Activated naive CD4-positive, alpha-beta T cell treated with anti-CD3 and anti-CD28 coated beads, Interleukin-2, amount 50 U/mL, for 72 hours (primary cell): ENCODE results near the gene AKAP6. TPM values are rescaled to one million over a fixed set of nuclear protein-coding genes. Genes with fewer than 3 reads are reported as not detected.

ENCODE experiments used
- ATAC-seq, 2 donors: fragments of 150-1000 bp; cut with Tn5 transposase; 2 replicates each; pipeline ENCODE4 v1.10.0; 2021; ENCODE audit warnings: mild to moderate bottlenecking in 2 of 2, moderate library complexity in 2 of 2
- DNase-seq, 2 donors: peaks; one replicate each; pipeline ENCODE4 v3.0.0; 2021 to 2022; ENCODE audit warnings: low spot score in 2 of 2
- H3K27ac Mint-ChIP-seq, 2 donors: one replicate each; pipeline ENCODE4 v1.8.0; 2022; ENCODE audit warnings: mild to moderate bottlenecking in 2 of 2, mixed read lengths in 2 of 2
- H3K36me3 Mint-ChIP-seq, 2 donors: one replicate each; pipeline ENCODE4 v1.8.0; 2022; ENCODE audit warnings: mixed read lengths in 2 of 2
- H3K9me3 Mint-ChIP-seq, 2 donors: one replicate each; pipeline ENCODE4 v1.8.0; 2022; ENCODE audit warnings: mixed read lengths in 2 of 2
- total RNA-seq, 2 donors: library from RNA; stranded (reverse); gene quantifications; one replicate each; pipeline ENCODE4 v1.2.3, GENCODE V29; 2022

Gene AKAP6
- total RNA-seq, result 1 to 10 TPM; 2.5 to 3.3 TPM

GRCh38 chr14:32329146-32329545, at the start of gene AKAP6:
TSS of gene AKAP6 (plus strand) at chr14:32329298. CDS start at chr14:32433494, 104,196 bp downstream.
- H3K27ac Mint-ChIP-seq, result no peak within 1 kb of the TSS
- H3K36me3 Mint-ChIP-seq, result peaks cover 0 to 7% of the 10 kb centered on the region in 2 donors
- ATAC-seq, result no peak
- H3K9me3 Mint-ChIP-seq, result no peaks in the 10 kb centered on the region
- DNase-seq, result no peak

- peaks cover 6 to 26% of the 10 kb centered on the region in 2 donors for H3K9me3 Mint-ChIP-seq
- ATAC-seq, result no peak
- peaks cover 24 to 27% of the 10 kb centered on the region in 2 donors for H3K36me3 Mint-ChIP-seq
- no peak overlapping the region for H3K27ac Mint-ChIP-seq
- DNase-seq, result no peak
Observed at GRCh38 chr14:32286602-32287001, 42.5 kb upstream of the AKAP6 start.

- DNase-seq, result no peak
- Mint-ChIP-seq H3K27ac (no peak overlapping the region), H3K36me3 (peaks cover 0 to 4% of the 10 kb centered on the region in 2 donors), H3K9me3 (peaks cover 0 to 6% of the 10 kb centered on the region in 2 donors)
- no peak for ATAC-seq
Observed at GRCh38 chr14:32296366-32296765, 32.7 kb upstream of the AKAP6 start.

GRCh38 chr14:32298346-32298745, 30.8 kb upstream of the AKAP6 start:
- DNase-seq, result no peak
- Mint-ChIP-seq H3K9me3 (no peaks in the 10 kb centered on the region), H3K27ac (no peak overlapping the region), H3K36me3 (no peaks in the 10 kb centered on the region)
- ATAC-seq, result no peak

- no peaks in the 10 kb centered on the region for H3K9me3 Mint-ChIP-seq
- no peak overlapping the region for H3K27ac Mint-ChIP-seq
- ATAC-seq (no peak), DNase-seq (no peak)
- no peaks in the 10 kb centered on the region for H3K36me3 Mint-ChIP-seq
Observed at GRCh38 chr14:32300136-32300535, 29.0 kb upstream of the AKAP6 start.

DNA sequence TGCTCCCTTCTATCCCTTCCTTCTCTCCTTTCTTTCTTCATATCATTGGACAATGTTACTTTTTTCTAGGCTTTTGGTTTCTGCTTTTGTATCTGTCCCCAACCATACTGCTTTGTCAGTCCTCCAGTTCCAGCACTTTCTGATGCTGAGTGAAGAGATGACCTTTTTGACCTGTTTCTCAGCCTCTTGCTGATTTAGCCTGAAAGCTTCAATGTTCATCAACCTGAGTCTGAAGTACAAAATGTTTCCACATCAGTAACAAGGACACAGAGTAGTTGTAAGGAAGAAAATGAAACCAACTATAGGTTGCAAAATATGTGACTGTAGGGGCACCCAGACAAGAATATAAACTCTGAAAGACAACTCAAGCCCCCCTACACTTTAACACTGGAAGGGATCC, 25.2 kb upstream of the AKAP6 start:
- no peaks in the 10 kb centered on the region for H3K36me3 Mint-ChIP-seq
- DNase-seq (no peak), ATAC-seq (no peak)
- H3K9me3 Mint-ChIP-seq, result no peaks in the 10 kb centered on the region
- no peak overlapping the region for H3K27ac Mint-ChIP-seq

- Mint-ChIP-seq H3K36me3 (no peaks in the 10 kb centered on the region), H3K9me3 (no peaks in the 10 kb centered on the region), H3K27ac (no peak overlapping the region)
- ATAC-seq (no peak), DNase-seq (no peak)
Observed at GRCh38 chr14:32304296-32304695, 24.8 kb upstream of the AKAP6 start.

DNA sequence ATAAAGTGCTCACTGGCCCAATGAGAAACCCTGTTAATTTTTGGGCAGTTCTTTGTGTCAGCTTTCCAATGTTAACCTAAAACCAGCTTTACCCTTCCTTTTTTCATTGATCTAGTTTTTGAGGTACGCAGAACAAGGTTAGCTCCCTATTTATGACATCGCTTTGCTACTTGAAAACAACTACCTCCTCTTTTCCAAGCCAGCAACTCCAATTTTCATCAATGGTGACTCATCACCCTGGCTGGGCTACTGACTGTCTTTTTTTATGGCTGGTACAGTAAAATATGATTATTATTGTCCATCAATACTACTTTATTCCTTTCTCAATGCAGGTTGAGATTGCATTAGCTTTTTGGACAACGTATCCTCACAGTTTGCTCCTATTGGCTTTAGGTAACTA, 22.5 kb upstream of the AKAP6 start:
- ATAC-seq (no peak), DNase-seq (no peak)
- H3K9me3 Mint-ChIP-seq, result no peaks in the 10 kb centered on the region
- H3K36me3 Mint-ChIP-seq, result no peaks in the 10 kb centered on the region
- no peak overlapping the region for H3K27ac Mint-ChIP-seq

GRCh38 chr14:32307881-32308582, 21.1 kb upstream of the AKAP6 start:
- ATAC-seq, result no peak
- Mint-ChIP-seq H3K9me3 (no peaks in the 10 kb centered on the region), H3K27ac (no peak overlapping the region), H3K36me3 (no peaks in the 10 kb centered on the region)
- DNase-seq, result no peak

GRCh38 chr14:32310876-32311275, 18.2 kb upstream of the AKAP6 start:
- no peak for DNase-seq
- no peak for ATAC-seq
- Mint-ChIP-seq H3K27ac (no peak overlapping the region), H3K9me3 (no peaks in the 10 kb centered on the region), H3K36me3 (no peaks in the 10 kb centered on the region)

- ATAC-seq, result no peak
- Mint-ChIP-seq H3K27ac (no peak overlapping the region), H3K36me3 (no peaks in the 10 kb centered on the region)
Observed at GRCh38 chr14:32311294-32312009, 17.6 kb upstream of the AKAP6 start.

GRCh38 chr14:32312010-32312331, 17.1 kb upstream of the AKAP6 start:
- ATAC-seq (no peak), DNase-seq (no peak)
- Mint-ChIP-seq H3K27ac (no peak overlapping the region), H3K9me3 (no peaks in the 10 kb centered on the region), H3K36me3 (no peaks in the 10 kb centered on the region)

More at GRCh38 chr14:32311294-32312009, 17.6 kb upstream of the AKAP6 start:
- DNase-seq, result no peak
- no peaks in the 10 kb centered on the region for H3K9me3 Mint-ChIP-seq

GRCh38 chr14:32313844-32314376, 15.2 kb upstream of the AKAP6 start:
- DNase-seq (no peak), ATAC-seq (no peak)
- Mint-ChIP-seq H3K36me3 (no peaks in the 10 kb centered on the region), H3K9me3 (no peaks in the 10 kb centered on the region), H3K27ac (no peak overlapping the region)

- Mint-ChIP-seq H3K36me3 (no peaks in the 10 kb centered on the region), H3K27ac (no peak overlapping the region), H3K9me3 (no peaks in the 10 kb centered on the region)
- no peak for DNase-seq
- ATAC-seq, result no peak
Observed at GRCh38 chr14:32318087-32318795, 10.9 kb upstream of the AKAP6 start.

GRCh38 chr14:32319368-32320049, 9.6 kb upstream of the AKAP6 start:
- ATAC-seq (no peak), DNase-seq (no peak)
- H3K9me3 Mint-ChIP-seq, result no peaks in the 10 kb centered on the region

DNA sequence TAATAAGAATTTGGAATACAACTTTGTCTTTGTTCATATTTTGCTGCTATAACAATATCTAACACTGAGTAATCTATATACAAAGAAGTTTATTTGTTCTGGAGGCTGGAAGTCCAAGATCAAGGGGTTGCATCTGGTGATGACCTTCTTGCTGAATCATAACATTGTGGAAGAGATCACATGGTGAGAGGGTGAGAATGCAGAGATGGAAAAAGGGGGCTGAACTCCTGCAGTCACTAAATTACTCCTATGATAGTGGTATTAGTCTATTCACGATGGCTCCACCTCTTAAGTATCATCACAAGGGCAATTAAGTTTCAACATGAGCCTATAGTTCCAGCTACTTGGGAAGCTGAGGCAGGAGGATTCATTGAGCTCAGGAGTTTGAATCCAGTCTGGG, 4.5 kb upstream of the AKAP6 start:
- Mint-ChIP-seq H3K27ac (no peak overlapping the region), H3K9me3 (no peaks in the 10 kb centered on the region), H3K36me3 (peaks cover 0 to 7% of the 10 kb centered on the region in 2 donors)
- DNase-seq, result no peak
- no peak for ATAC-seq

More at GRCh38 chr14:32319368-32320049, 9.6 kb upstream of the AKAP6 start:
- H3K36me3 Mint-ChIP-seq, result peaks cover 0 to 2% of the 10 kb centered on the region in 2 donors
- H3K27ac Mint-ChIP-seq, result no peak overlapping the region
